Type B pancreatic cell (in vitro differentiated cells): Measurements from ENCODE around the gene CIRBP. TPM values are rescaled to one million over a fixed set of nuclear protein-coding genes. Genes with fewer than 3 reads are reported as not detected.

ENCODE experiments used
- DNase-seq: peaks from one replicate; pipeline ENCODE4 v3.0.0; 2021; ENCODE audit warnings: mixed read lengths; ENCODE audit not compliant: unreplicated experiment; ENCODE audit errors: extremely low spot score
- H3K27ac Mint-ChIP-seq: 2 replicates; pipeline ENCODE4 v1.8.0; 2021; ENCODE audit warnings: mild to moderate bottlenecking, mixed read lengths
- H3K27me3 Mint-ChIP-seq: 2 replicates; pipeline ENCODE4 v1.8.0; 2021; ENCODE audit warnings: mixed read lengths
- H3K36me3 Mint-ChIP-seq: 2 replicates; pipeline ENCODE4 v1.8.0; 2021; ENCODE audit warnings: mixed read lengths
- H3K4me1 Mint-ChIP-seq: one replicate; pipeline ENCODE4 v1.8.0; 2021; ENCODE audit warnings: mixed read lengths; ENCODE audit not compliant: unreplicated experiment
- H3K4me3 Mint-ChIP-seq: 2 replicates; pipeline ENCODE4 v1.8.0; 2021; ENCODE audit warnings: mild to moderate bottlenecking, mixed read lengths
- H3K9me3 Mint-ChIP-seq: 2 replicates; pipeline ENCODE4 v1.8.0; 2021; ENCODE audit warnings: mixed read lengths
- total RNA-seq: library from RNA; stranded (reverse); gene quantifications from 2 replicates; pipeline ENCODE4 v1.2.1, GENCODE V29; 2021; ENCODE audit warnings: low replicate concordance
- TF ChIP-seq, protein P1 (sequence below): fragments of 200-600 bp; sonication (generic); conservative IDR thresholded peaks from 2 replicates; pipeline ENCODE4 v1.5.0; 2021; ENCODE audit warnings: antibody characterized with exemption, mild to moderate bottlenecking

CIRBP gene
- total RNA-seq, 1 donor from 2014 or later: 421 TPM

DNA sequence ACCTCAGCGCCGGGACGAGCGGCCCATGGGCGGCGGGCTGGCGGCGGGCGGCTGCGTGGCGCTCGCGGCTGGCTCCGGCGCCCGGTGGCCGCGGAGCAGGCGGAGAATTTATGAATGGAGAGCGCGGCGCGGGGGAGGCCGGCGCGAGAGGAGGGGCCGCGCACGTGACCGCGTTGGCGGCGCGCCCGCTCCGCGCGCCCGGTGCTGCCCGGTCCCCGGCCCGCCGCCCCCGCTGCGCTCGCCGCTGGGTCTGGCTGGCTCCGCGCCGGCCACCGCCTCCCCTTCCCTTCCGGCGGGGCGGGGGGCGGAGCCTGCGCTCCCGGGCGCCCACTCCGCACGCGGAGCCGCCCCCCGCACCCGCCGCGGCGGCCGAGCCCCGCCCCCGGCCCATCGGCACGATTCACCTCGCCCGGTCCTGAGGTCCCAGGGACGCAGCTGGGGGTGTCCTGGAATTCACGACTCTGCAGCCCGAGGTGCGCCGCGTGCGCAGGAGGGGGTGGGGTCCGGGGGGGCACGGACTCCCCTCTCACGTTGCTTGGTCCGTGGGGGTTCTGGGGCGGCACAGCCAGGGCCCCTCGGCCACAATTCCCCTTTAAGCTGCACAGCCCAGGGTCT lies 31.3 kb upstream of the CIRBP start, which contains the start of gene CBARP:
CBARP (minus strand) TSS at position 252 of the 615 bp plus-strand sequence. CDS start 1,905 bp downstream, outside the sequence.
- Mint-ChIP-seq H3K4me1 (peaks cover 12% of the 10 kb centered on the region), H3K4me3 (peak within 1 kb of the TSS; percentile 86), H3K27me3 (no peaks in the 10 kb centered on the region), H3K27ac (peak within 1 kb of the TSS; percentile 83), H3K9me3 (no peaks in the 10 kb centered on the region), H3K36me3 (no peaks in the 10 kb centered on the region)
- TF ChIP-seq, protein P1, sequence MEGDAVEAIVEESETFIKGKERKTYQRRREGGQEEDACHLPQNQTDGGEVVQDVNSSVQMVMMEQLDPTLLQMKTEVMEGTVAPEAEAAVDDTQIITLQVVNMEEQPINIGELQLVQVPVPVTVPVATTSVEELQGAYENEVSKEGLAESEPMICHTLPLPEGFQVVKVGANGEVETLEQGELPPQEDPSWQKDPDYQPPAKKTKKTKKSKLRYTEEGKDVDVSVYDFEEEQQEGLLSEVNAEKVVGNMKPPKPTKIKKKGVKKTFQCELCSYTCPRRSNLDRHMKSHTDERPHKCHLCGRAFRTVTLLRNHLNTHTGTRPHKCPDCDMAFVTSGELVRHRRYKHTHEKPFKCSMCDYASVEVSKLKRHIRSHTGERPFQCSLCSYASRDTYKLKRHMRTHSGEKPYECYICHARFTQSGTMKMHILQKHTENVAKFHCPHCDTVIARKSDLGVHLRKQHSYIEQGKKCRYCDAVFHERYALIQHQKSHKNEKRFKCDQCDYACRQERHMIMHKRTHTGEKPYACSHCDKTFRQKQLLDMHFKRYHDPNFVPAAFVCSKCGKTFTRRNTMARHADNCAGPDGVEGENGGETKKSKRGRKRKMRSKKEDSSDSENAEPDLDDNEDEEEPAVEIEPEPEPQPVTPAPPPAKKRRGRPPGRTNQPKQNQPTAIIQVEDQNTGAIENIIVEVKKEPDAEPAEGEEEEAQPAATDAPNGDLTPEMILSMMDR: no peak
- DNase-seq: no peak

DNA sequence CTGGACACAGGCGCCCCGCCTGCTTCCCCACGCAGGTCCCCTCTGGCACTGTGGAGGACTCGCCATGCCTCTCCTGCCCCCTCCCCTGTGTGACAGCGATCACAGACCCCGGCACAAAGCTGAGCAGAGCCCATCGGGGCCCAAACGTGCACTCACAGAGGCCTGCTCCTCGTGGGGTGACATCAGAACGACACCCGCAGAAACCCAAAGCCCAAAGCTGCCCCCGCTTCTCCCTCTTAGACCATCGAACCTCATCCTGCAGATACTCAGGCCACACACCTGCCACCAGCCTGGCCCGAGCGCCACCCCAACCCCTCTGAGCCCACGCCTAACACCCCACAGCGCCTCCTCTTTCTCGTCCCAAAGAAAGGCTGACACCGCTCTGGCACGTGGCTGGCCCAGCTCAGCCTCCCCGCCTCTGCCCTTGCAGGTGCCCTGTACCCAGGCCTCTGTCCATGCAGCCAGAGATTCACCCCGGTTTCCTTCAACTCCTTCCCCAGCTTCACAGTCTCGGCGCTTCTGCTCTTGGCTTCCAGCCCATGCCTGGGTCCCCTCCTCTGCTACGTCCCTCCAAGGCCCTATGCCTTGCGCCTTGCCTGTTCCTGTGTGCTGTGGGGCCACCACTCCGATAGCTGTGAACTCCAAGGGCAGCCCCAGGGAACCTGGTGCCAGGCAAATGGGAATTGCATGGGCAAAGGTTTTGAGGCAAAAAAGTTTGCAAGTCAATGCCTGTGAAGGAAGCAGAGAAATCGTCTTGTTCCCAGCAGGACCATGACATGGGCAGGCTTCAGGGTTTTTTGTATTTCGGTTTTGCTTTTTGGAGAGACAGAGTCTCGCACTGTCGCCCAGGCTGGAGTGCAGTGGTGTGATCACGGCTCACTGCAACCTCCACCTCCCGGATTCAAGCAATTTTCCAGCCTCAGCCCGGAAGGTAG lies 30.5 kb upstream of the CIRBP start:
- TF ChIP-seq, protein P1: no peak
- Mint-ChIP-seq H3K27ac (peak overlapping the region; percentile 83), H3K4me1 (peaks cover 12% of the 10 kb centered on the region), H3K27me3 (no peaks in the 10 kb centered on the region), H3K4me3 (peak overlapping the region; percentile 86), H3K9me3 (no peaks in the 10 kb centered on the region), H3K36me3 (no peaks in the 10 kb centered on the region)
- DNase-seq: no peak

DNA sequence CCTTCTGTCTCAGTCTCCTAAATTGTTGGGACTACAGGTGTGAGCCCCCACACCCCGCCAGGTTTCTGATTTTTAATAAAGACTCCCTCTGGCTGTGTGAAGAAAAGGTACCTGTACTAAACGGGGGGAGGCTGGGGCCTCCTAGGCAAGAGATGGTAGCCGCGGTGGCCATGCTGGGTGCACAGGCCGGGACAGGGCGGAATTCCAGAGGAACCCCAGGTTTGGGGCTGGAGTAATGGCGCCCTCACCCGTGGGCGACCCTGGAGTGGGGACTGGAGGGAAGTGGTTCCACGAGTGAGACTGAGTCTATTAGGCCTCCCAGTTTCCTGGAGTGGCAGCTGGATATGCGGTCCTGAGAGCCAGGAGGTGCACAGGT lies 29.7 kb upstream of the CIRBP start:
- DNase-seq: no peak
- H3K4me1 Mint-ChIP-seq: peaks cover 12% of the 10 kb centered on the region
- no peaks in the 10 kb centered on the region for H3K27me3 Mint-ChIP-seq
- TF ChIP-seq, protein P1: no peak
- H3K9me3 Mint-ChIP-seq: no peaks in the 10 kb centered on the region
- H3K36me3 Mint-ChIP-seq: no peaks in the 10 kb centered on the region
- H3K4me3 Mint-ChIP-seq: peak overlapping the region; percentile 86
- peak overlapping the region; percentile 83 for H3K27ac Mint-ChIP-seq

DNA sequence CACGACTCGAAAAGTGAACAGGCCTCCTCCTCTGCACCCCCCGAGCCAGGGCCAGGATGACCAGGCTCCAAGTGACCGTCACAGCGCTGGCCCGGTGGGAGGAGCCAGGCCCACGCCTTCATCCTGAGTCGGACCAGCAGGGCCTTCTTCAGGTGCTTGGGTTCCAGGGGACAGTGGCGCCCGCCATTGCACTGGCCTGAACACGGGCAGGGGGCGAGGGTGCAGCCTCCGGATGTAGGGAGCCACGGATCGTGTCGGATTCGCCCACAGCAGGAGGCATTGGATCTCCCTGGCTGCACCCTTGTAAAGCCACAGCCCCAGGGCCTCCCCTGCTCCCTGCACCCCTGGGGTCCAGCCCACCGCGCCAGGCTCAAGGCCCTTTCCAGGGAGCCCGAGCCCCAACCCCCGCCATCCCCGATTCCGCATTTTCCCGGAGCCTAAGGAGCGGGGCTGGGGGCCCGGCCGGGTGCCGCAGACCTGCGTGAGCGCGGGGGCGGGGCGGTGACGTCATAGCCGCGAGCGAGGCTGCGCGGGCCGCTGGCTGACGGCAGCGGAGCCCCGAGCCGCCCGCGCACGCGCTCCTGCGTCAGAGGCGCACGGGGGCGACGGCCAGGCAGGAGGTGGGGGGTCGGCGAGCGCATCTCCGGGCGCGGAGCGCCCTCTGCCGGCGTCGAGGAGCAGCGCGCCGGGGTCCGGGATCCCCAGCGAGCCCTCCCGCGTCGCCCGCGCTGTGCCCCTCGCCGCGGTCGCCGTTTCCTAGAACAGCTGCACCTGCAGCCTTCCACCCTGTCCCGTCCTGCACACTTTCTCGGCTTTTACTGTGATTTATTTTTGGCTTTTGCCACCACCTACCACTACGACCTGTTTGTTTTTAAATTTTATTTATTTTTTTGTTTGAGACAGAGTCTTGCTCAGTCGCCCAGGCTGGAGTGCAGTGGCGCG lies 29.1 kb upstream of the CIRBP start:
- peak overlapping the region; percentile 92 for H3K4me3 Mint-ChIP-seq
- peak; percentile 96 for DNase-seq
- H3K9me3 Mint-ChIP-seq: no peaks in the 10 kb centered on the region
- no peaks in the 10 kb centered on the region for H3K27me3 Mint-ChIP-seq
- peaks cover 12% of the 10 kb centered on the region for H3K4me1 Mint-ChIP-seq
- H3K27ac Mint-ChIP-seq: peak overlapping the region; percentile 83
- H3K36me3 Mint-ChIP-seq: no peaks in the 10 kb centered on the region
- TF ChIP-seq, protein P1: peak; percentile 98

DNA sequence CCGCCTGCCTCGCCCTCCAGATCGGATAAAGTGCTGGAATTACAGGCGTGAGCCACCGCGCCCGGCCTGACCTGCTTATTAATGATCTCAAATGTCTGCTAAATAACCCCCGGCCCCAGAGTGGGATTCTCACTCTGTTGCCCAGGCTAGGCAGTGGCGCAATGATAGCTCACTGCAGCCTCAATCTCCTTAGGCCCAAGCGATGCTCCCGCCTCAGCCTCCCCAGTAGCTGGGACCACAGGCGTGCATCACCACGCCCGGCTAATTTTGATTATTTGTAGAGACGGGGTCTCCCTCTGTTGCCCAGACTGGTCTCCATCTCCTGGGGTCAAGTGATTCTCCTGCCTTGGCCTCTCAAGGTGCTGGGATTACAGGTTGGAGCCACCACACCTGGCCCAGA lies 28.2 kb upstream of the CIRBP start:
- Mint-ChIP-seq H3K27me3 (no peaks in the 10 kb centered on the region), H3K4me3 (peak overlapping the region; percentile 92), H3K4me1 (peaks cover 12% of the 10 kb centered on the region), H3K9me3 (no peaks in the 10 kb centered on the region), H3K36me3 (no peaks in the 10 kb centered on the region), H3K27ac (peak overlapping the region; percentile 93)
- DNase-seq: no peak
- TF ChIP-seq, protein P1: no peak
